Thoracic aorta (tissue), 2 donors: ENCODE data around the gene CLBA1. TPM values are rescaled to one million over a fixed set of nuclear protein-coding genes. Genes with fewer than 3 reads are reported as not detected.

Experiments used
- ATAC-seq: fragments of 150-250 bp; one replicate; pipeline ENCODE4 v1.8.0; 2017; ENCODE audit warnings: low read depth; ENCODE audit not compliant: insufficient number of reproducible peaks, low FRiP score
- DNase-seq: peaks from one replicate; pipeline ENCODE4 v3.0.0-alpha.2; 2020; ENCODE audit warnings: low spot score
- H3K27ac ChIP-seq, 2 donors: fragments of 200-600 bp; sonication (generic); 1 replicate in 1 of 2; 2 replicates in 1 of 2; pipeline ENCODE4 v1.5.1; 2016; ENCODE audit warnings: mild to moderate bottlenecking in 2 of 2, moderate library complexity in 2 of 2
- H3K27me3 ChIP-seq: fragments of 200-600 bp; sonication (generic); replicated peaks from 2 replicates; pipeline ENCODE4 v1.6.0; 2016; ENCODE audit warnings: mild to moderate bottlenecking; ENCODE audit not compliant: insufficient read depth
- H3K36me3 ChIP-seq: fragments of 200-600 bp; sonication (generic); one replicate; pipeline ENCODE4 v1.5.1; 2016
- H3K4me1 ChIP-seq, 2 donors: fragments of 200-600 bp; sonication (generic); 1 replicate in 1 of 2; 2 replicates in 1 of 2; pipeline versions ENCODE4 v1.5.1 to v1.6.0; 2016; ENCODE audit warnings: low read depth in 2 of 2, mild to moderate bottlenecking in 1 of 2; ENCODE audit not compliant: control insufficient read depth in 1 of 2
- H3K4me3 ChIP-seq: fragments of 200-600 bp; sonication (generic); 2 replicates; pipeline ENCODE4 v1.5.1; 2016; ENCODE audit warnings: mild to moderate bottlenecking
- H3K9me3 ChIP-seq: fragments of 200-600 bp; sonication (generic); 2 replicates; pipeline ENCODE4 v1.5.1; 2016
- CTCF ChIP-seq: fragments of 200-600 bp; sonication (generic); IDR thresholded peaks from one replicate; pipeline ENCODE4 v1.5.1; 2019; ENCODE audit warnings: antibody characterized with exemption
- total RNA-seq, 2 donors: library from RNA; depleted of rRNA; stranded (reverse); fragments of >200 nt; gene quantifications; one replicate each; pipeline versions ENCODE4 v1.1.0 to v1.2.3, GENCODE V29; 2016

Gene CLBA1
- total RNA-seq, 2 donors from 2014 or later = 3.1 to 4.6 TPM

DNA sequence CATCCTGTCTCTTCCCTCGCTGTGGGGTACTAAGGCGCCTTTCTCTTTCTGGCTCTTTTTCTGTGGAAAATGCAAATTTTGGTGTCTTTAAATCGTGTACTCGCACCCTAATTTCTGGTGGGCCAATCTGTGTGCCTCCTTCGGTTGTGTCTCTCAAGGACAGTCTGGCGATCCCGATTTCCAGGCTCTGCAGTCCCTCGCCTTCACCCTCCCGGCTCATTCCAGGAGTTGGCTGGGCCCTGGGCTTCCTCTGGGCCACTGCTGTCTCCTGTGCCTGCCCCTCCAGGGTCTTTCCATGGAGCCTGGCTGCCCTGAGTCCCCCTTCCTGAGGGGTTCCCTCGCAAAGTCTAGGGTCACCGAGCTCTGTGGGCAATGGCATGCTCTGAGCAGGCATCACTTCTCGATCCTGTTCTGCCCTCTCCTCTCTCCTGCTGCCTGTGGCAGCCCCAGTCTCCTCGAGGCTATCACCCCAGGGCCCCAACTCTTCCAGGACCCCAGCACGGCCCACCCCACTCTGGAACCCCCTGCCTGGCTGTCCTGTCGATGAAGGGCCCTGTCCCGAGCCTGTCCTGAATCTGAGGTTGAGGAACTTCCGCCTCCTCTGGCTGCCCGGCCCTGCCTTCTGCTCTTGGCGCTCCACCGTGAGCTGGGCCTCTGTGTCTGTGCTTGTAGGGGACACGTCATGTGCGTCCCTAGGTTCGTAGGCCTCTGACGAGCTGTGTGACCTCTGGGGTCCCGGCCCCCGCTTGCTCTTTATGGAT, 31.5 kb upstream of the CLBA1 start:
- no peak for TF ChIP-seq CTCF
- no peaks in the 10 kb centered on the region for H3K27me3 ChIP-seq
- H3K36me3 ChIP-seq = peaks cover 12% of the 10 kb centered on the region
- no peaks in the 10 kb centered on the region for H3K9me3 ChIP-seq
- DNase-seq (no peak), ATAC-seq (no peak)
- H3K4me3 ChIP-seq = no peak overlapping the region
- H3K27ac ChIP-seq = no peak overlapping the region
- H3K4me1 ChIP-seq = no peaks in the 10 kb centered on the region

DNA sequence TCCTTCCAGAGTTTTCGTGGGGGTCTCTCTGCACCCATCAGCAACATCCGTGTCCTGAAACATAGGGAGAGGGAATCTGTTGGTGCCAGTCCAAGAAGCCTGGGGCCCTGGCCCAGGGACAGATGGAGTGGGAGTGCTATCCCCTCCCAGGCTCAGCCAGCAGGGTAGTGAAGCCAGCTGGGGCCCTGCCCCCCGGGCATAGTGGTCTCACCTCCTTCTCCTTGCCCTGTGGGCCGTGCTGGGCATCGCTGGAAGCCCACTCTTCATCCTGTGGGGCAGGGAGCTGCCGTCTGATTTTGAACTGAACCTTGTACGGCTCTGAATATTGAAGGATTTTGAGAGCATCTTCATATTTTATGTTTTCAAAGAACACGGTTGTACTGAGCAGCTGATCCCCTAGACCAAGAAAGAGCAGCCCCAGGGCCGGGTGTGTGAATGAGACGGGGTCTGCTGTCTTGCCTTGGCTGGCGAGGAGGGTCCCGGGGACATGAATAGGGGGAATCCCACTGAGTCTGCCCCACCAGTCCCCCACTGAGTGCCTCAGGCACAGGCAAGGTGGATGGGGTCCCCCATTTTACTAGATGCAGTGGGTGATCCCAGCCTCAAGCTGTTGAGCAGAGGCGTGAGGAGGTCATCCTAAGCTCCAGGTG, 30.7 kb upstream of the CLBA1 start:
- Histone ChIP-seq H3K9me3 (no peaks in the 10 kb centered on the region), H3K27ac (no peak overlapping the region), H3K4me3 (no peak overlapping the region), H3K27me3 (no peaks in the 10 kb centered on the region), H3K36me3 (peaks cover 12% of the 10 kb centered on the region), H3K4me1 (no peaks in the 10 kb centered on the region)
- ATAC-seq (no peak), DNase-seq (no peak)
- no peak for TF ChIP-seq CTCF

GRCh38 chr14:104955396-104955770, 30.2 kb upstream of the CLBA1 start:
- ATAC-seq = no peak
- H3K4me3 ChIP-seq = no peak overlapping the region
- no peak for DNase-seq
- H3K36me3 ChIP-seq = peaks cover 12% of the 10 kb centered on the region
- H3K27me3 ChIP-seq = no peaks in the 10 kb centered on the region
- H3K4me1 ChIP-seq = no peaks in the 10 kb centered on the region
- H3K27ac ChIP-seq = no peak overlapping the region
- no peak for TF ChIP-seq CTCF
- H3K9me3 ChIP-seq = no peaks in the 10 kb centered on the region

DNA sequence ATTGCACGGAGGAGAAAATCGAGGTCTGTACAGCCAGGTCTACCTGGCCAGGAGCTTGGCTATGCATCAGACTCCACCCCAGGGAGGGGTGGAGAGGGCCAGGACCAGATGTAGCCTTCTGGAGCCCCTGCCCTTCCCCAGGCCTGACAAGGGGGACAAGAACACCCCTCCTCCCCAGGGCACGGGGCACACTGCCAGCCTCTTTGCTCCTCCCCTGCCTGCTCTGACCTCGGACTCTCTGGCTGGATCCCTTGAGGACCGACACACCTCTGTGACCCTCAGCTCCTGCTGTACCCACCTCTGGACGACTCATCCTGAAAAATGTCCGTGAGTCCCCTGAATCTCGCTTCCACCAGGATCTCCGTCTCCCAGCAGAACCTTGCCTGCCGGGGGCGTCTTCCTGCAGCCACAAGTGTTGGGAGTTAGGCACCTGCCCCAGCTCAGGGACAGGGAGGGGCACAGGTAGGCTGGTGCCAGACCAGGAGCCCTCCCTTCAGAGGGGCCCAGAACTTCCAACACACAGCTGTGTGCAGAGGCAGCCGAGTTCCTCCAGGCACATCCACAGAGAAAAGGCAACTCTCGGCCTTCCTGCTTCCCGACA, 29.2 kb upstream of the CLBA1 start:
- ATAC-seq = no peak
- no peaks in the 10 kb centered on the region for H3K27me3 ChIP-seq
- peaks cover 12% of the 10 kb centered on the region for H3K36me3 ChIP-seq
- H3K4me3 ChIP-seq = no peak overlapping the region
- H3K9me3 ChIP-seq = no peaks in the 10 kb centered on the region
- no peaks in the 10 kb centered on the region for H3K4me1 ChIP-seq
- DNase-seq = no peak
- no peak for TF ChIP-seq CTCF
- H3K27ac ChIP-seq = no peak overlapping the region
